Measurements from ENCODE around the gene ATP6V1E1. TPM values are rescaled to one million over a fixed set of nuclear protein-coding genes. Genes with fewer than 3 reads are reported as not detected.
A peak's percentile ranks its signal among the peaks of the same experiment; 100 is the strongest.

Gene ATP6V1E1
- total and polyA plus RNA-seq, 2 of the 13 experiments (the other 11 are each of a cell fraction or from before 2014, with no cell fraction given), result 69.3 to 90.9 TPM

DNA sequence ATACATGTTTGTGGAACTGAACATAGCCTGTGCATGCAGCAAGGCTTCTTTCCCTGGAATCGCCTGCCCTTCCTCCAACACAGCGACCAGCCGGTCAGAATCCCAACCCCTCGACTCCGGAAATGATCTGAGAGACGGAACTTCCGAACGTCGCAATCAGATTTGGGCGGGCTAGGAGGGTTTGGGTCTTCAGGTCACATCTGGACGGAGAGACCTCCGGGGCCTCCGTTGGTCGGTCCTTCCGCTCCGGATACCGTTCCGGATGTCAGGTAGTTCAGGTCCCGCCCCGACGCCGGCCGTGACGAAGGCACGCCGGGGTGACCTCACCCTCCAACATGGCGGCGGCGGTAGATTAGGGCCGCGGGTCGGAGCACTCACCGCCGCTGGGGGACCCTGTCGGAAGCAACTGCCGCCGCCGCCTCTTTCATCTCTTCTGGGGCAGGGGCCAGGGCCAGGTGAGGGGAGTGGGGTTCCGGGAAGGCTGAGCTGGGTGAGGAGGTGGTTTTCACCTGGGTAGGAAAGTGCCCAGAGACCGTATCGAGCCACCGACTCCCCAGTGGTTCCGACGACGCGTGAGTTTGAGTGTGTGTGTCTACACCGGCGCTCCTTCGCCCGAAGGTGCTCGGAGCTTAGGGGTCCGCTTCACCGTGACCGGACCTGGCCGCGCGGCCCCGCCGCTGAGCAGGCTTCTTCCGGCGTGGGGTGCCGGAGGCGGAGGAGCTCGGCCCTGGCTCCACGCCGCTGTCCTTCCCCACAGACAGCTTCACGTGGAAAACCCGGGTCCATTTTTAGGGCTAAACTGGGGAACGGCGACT lies 10.1 kb upstream of the ATP6V1E1 start, which contains the start of gene BCL2L13 (continued):
- TF ChIP-seq, protein P1, sequence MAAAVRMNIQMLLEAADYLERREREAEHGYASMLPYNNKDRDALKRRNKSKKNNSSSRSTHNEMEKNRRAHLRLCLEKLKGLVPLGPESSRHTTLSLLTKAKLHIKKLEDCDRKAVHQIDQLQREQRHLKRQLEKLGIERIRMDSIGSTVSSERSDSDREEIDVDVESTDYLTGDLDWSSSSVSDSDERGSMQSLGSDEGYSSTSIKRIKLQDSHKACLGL (CRISPR knock-in tag; IDR thresholded peaks at IDR 0.05), result no peak; the same call in 1 of the 2 replicates
- TF ChIP-seq ZNF567 (CRISPR knock-in tag; IDR thresholded peaks at IDR 0.05; ENCODE audit: borderline replicate concordance) (peak; percentile 42; the same call in 1 of the 2 replicates), IRX3 (CRISPR knock-in tag; IDR thresholded peaks at IDR 0.05; ENCODE audit: borderline replicate concordance, low read depth) (peak; percentile 55; the same call in 1 of the 2 replicates), JARID2 (CRISPR knock-in tag; IDR thresholded peaks at IDR 0.05; ENCODE audit: insufficient replicate concordance) (no peak), KDM3A (CRISPR knock-in tag; IDR thresholded peaks at IDR 0.05; ENCODE audit: low read depth) (0 out of 2 replicates have a peak, but pooled peaks have one; percentile 37), KDM2A (CRISPR knock-in tag; IDR thresholded peaks at IDR 0.05; ENCODE audit: borderline replicate concordance, low read depth) (peak; percentile 94), NCOA1 (CRISPR knock-in tag; IDR thresholded peaks at IDR 0.05) (no peak), HNF4G (IDR thresholded peaks at IDR 0.05; ENCODE audit: borderline replicate concordance, low read depth, low read length) (no peak), HNF4G (CRISPR knock-in tag; IDR thresholded peaks at IDR 0.05; ENCODE audit: borderline replicate concordance, low read depth) (0 out of 2 replicates have a peak, but pooled peaks have one; percentile 36), SAFB2 (CRISPR knock-in tag; IDR thresholded peaks at IDR 0.05; ENCODE audit: borderline replicate concordance, low read depth) (no peak), SALL1 (CRISPR knock-in tag; IDR thresholded peaks at IDR 0.05) (peak; percentile 62), AGO1 (IDR thresholded peaks at IDR 0.05; ENCODE audit: low read depth, low read length, poor library complexity, severe bottlenecking) (peak; percentile 53), ZNF670 (CRISPR knock-in tag; IDR thresholded peaks at IDR 0.05; ENCODE audit: borderline replicate concordance) (no peak), RFX5 (IDR thresholded peaks at IDR 0.05; ENCODE audit: low read depth, low read length) (no peak; the same call in 1 of the 2 replicates), MLLT10 (CRISPR knock-in tag; IDR thresholded peaks at IDR 0.05) (no peak), TOPORS (CRISPR knock-in tag; IDR thresholded peaks at IDR 0.05) (peak; percentile 94), ZNF232 (CRISPR knock-in tag; IDR thresholded peaks at IDR 0.05; ENCODE audit: borderline replicate concordance) (0 out of 2 replicates have a peak, but pooled peaks have one; percentile 63), ZNF225 (CRISPR knock-in tag; IDR thresholded peaks at IDR 0.05) (peak; percentile 86; the same call in 1 of the 2 replicates)
- TF ChIP-seq, protein P2, sequence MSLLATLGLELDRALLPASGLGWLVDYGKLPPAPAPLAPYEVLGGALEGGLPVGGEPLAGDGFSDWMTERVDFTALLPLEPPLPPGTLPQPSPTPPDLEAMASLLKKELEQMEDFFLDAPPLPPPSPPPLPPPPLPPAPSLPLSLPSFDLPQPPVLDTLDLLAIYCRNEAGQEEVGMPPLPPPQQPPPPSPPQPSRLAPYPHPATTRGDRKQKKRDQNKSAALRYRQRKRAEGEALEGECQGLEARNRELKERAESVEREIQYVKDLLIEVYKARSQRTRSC (CRISPR knock-in tag; IDR thresholded peaks at IDR 0.05; ENCODE audit: low read depth), result no peak
- TF ChIP-seq, protein P3, sequence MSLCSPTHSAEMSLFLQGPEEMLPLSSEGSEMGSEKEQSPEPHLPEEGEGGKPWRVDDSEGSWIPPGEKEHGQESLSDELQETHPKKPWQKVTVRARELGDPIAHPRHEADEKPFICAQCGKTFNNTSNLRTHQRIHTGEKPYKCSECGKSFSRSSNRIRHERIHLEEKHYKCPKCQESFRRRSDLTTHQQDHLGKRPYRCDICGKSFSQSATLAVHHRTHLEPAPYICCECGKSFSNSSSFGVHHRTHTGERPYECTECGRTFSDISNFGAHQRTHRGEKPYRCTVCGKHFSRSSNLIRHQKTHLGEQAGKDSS (CRISPR knock-in tag; IDR thresholded peaks at IDR 0.05; ENCODE audit: borderline replicate concordance, low read depth), result peak; percentile 20; the same call in 1 of the 2 replicates
- TF ChIP-seq, protein P4, sequence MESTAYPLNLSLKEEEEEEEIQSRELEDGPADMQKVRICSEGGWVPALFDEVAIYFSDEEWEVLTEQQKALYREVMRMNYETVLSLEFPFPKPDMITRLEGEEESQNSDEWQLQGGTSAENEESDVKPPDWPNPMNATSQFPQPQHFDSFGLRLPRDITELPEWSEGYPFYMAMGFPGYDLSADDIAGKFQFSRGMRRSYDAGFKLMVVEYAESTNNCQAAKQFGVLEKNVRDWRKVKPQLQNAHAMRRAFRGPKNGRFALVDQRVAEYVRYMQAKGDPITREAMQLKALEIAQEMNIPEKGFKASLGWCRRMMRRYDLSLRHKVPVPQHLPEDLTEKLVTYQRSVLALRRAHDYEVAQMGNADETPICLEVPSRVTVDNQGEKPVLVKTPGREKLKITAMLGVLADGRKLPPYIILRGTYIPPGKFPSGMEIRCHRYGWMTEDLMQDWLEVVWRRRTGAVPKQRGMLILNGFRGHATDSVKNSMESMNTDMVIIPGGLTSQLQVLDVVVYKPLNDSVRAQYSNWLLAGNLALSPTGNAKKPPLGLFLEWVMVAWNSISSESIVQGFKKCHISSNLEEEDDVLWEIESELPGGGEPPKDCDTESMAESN (CRISPR knock-in tag; conservative IDR thresholded peaks at IDR 0.05), result peak; percentile 86
- TF ChIP-seq, protein P5, sequence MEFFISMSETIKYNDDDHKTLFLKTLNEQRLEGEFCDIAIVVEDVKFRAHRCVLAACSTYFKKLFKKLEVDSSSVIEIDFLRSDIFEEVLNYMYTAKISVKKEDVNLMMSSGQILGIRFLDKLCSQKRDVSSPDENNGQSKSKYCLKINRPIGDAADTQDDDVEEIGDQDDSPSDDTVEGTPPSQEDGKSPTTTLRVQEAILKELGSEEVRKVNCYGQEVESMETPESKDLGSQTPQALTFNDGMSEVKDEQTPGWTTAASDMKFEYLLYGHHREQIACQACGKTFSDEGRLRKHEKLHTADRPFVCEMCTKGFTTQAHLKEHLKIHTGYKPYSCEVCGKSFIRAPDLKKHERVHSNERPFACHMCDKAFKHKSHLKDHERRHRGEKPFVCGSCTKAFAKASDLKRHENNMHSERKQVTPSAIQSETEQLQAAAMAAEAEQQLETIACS (CRISPR knock-in tag; IDR thresholded peaks at IDR 0.05), result peak; percentile 25; the same call in 1 of the 2 replicates

Measured in HepG2 (cell line).